ENCODE results near the gene GJB4.
"Not testable (repeated sequence)": the region's sequence is repeated elsewhere in the genome, so short reads cannot be mapped to it uniquely, and the experiment has no call there.

GJB4 gene

GRCh38 chr1:34747638-34747941, 11.9 kb upstream of the GJB4 start:
- no peak for DNase-seq

- no peak for DNase-seq
Observed at GRCh38 chr1:34749992-34750391, 9.5 kb upstream of the GJB4 start.

GRCh38 chr1:34750610-34751009, 8.9 kb upstream of the GJB4 start:
- no peak for DNase-seq

GRCh38 chr1:34753163-34753562, 6.4 kb upstream of the GJB4 start:
- DNase-seq, result no peak

- no peak for DNase-seq
Observed at GRCh38 chr1:34754964-34755637, 4.4 kb upstream of the GJB4 start, which contains the start of gene GJB5. GJB5 (plus strand) TSS chr1:34755047; CDS start chr1:34757331, 2,284 bp downstream.

GRCh38 chr1:34755961-34756360, 3.6 kb upstream of the GJB4 start:
- DNase-seq, result no peak

GRCh38 chr1:34757386-34757785, 2.2 kb upstream of the GJB4 start:
- no peak for DNase-seq

GRCh38 chr1:34758751-34759150, 789 bp upstream of the GJB4 start:
- DNase-seq, result no peak

- no peak for DNase-seq
Observed at GRCh38 chr1:34761176-34761761, 1.7 kb downstream of the GJB4 start.

GRCh38 chr1:34761776-34762307, 2.3 kb downstream of the GJB4 start:
- no peak for DNase-seq

- DNase-seq, result no peak
Observed at GRCh38 chr1:34762474-34763141, 3.1 kb downstream of the GJB4 start.

GRCh38 chr1:34763142-34763781, 3.7 kb downstream of the GJB4 start:
- no peak for DNase-seq

- DNase-seq, result no peak
Observed at GRCh38 chr1:34768856-34769255, 9.3 kb downstream of the GJB4 start.

GRCh38 chr1:34770891-34771504, 11.5 kb downstream of the GJB4 start:
- no peak for DNase-seq

- no peak for DNase-seq
Observed at GRCh38 chr1:34771573-34772371, 12.2 kb downstream of the GJB4 start.

- not testable (repeated sequence) for DNase-seq
Observed at GRCh38 chr1:34773114-34773513, 13.6 kb downstream of the GJB4 start.

GRCh38 chr1:34774957-34775356, 15.4 kb downstream of the GJB4 start:
- DNase-seq, result no peak

- DNase-seq, result no peak
Observed at GRCh38 chr1:34776911-34777310, 17.4 kb downstream of the GJB4 start.

GRCh38 chr1:34777519-34778321, 18.2 kb downstream of the GJB4 start:
- no peak for DNase-seq

GRCh38 chr1:34778381-34778780, 18.8 kb downstream of the GJB4 start:
- no peak for DNase-seq

GRCh38 chr1:34779005-34779404, 19.5 kb downstream of the GJB4 start:
- DNase-seq, result no peak

GRCh38 chr1:34779526-34779925, 20.0 kb downstream of the GJB4 start:
- no peak for DNase-seq
